ENCODE measurements around the gene FSTL4.
A peak's percentile ranks its signal among the peaks of the same experiment; 100 is the strongest.
"Not testable (repeated sequence)": the region's sequence is repeated elsewhere in the genome, so short reads cannot be mapped to it uniquely, and the experiment has no call there.

Gene FSTL4

DNA sequence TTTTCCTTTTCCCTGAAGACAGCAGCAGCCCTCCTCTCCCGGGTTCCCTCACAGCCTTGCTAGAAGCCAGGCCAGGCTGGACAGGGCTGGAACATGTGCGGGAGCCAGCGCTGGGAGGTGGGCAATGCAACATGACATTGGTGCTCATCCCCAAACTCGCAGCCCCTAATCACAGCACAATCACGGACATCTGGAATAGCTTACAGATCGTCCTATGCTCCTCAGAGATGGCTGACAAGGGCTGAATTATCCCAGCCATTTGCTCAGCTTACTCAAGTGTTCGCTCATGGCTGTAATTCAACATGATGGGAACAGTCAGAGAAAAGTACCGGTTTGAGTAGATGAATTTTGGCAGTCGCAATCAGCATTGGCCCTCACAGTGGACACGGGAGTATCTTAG is 49.8 kb downstream of the FSTL4 start:
- no peaks in the 10 kb centered on the region for H3K9me3 Mint-ChIP-seq
- peaks cover 51 to 78% of the 10 kb centered on the region in 2 donors for H3K27me3 Mint-ChIP-seq
- H3K4me1 Mint-ChIP-seq (ENCODE audit: low read depth in 2 of 2) = peaks cover 0 to 4% of the 10 kb centered on the region in 2 donors
- no peaks in the 10 kb centered on the region for H3K36me3 Mint-ChIP-seq (ENCODE audit: insufficient read depth)
- ATAC-seq (replicated peaks) (no peak), DNase-seq (no peak)
- no peak overlapping the region for H3K4me3 Mint-ChIP-seq
- no peak overlapping the region for H3K27ac Mint-ChIP-seq

DNA sequence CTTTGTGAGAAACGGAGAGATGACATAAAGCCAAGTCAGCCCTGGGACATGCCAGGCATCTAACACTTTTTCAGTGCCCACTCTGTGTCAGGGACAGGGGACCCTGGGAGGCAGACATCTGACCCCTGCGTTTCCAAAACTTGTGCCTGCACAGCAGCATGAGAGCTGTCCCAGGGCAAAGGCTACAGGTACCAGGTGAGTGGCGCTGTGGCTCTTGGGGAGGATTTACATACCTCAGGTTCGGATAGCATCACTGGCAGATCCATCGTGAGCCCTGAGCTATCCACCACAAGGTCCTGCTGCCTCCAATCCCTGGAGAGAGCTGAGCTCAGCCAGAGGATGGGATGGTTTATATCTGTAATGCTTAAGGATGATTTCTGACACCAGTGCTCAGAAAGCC is 52.4 kb downstream of the FSTL4 start:
- no peak for DNase-seq

DNA sequence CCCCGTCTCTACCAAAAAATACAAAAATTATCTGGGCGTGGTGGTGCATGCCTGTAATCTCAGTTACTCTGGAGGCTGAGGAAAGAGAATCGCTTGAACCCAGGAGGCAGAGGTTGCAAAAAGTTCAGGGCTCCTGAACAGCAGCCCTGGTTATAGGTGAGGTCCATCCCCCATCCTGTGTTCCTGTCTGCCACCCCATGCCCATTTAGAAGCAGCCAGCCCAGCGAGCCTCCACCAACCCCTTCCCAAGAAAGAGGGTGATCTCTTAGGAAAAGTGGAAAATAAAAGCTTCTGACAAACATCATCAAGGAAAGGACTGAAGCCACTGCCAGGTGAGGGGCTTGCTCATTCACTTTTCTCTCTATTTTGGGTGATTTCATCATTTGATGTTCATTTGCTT is 55.8 kb downstream of the FSTL4 start:
- H3K27me3 Mint-ChIP-seq = peaks cover 64 to 77% of the 10 kb centered on the region in 2 donors
- H3K4me3 Mint-ChIP-seq = no peak overlapping the region
- no peaks in the 10 kb centered on the region for H3K36me3 Mint-ChIP-seq (ENCODE audit: insufficient read depth)

More for the DNA sequence above, 52.4 kb downstream of the FSTL4 start:
- no peaks in the 10 kb centered on the region for H3K9me3 Mint-ChIP-seq
- no peak for ATAC-seq (replicated peaks)
- no peaks in the 10 kb centered on the region for H3K36me3 Mint-ChIP-seq (ENCODE audit: insufficient read depth)
- no peak overlapping the region for H3K27ac Mint-ChIP-seq
- peaks cover 42 to 76% of the 10 kb centered on the region in 2 donors for H3K27me3 Mint-ChIP-seq
- peaks cover 0 to 2% of the 10 kb centered on the region in 2 donors for H3K4me1 Mint-ChIP-seq (ENCODE audit: low read depth in 2 of 2)
- no peak overlapping the region for H3K4me3 Mint-ChIP-seq

DNA sequence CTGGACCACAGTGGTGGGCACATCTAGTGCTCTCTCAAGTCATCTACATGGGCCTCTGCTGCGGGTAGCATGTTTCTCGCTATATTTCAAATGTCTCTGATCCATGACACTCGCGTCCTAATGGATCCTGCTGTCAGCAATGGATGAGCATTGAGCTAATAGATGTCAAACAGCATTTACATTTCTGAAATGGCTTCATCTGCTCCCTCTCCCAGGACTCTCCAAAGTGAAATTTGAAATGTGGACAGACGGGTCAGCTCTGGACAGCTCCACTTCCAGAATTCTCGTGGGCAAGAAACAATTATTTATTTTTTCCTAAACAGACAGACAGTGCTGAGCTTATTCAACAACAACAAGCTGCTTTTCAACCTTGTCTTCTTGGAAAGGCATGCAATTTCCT is 58.1 kb downstream of the FSTL4 start:
- no peak for ATAC-seq (replicated peaks)

More for the DNA sequence above, 55.8 kb downstream of the FSTL4 start:
- ATAC-seq (replicated peaks) = no peak
- Mint-ChIP-seq H3K9me3 (no peaks in the 10 kb centered on the region), H3K27ac (no peak overlapping the region), H3K4me1 (ENCODE audit: low read depth in 2 of 2) (peaks cover 2 to 4% of the 10 kb centered on the region in 2 donors)
- no peak for DNase-seq

DNA sequence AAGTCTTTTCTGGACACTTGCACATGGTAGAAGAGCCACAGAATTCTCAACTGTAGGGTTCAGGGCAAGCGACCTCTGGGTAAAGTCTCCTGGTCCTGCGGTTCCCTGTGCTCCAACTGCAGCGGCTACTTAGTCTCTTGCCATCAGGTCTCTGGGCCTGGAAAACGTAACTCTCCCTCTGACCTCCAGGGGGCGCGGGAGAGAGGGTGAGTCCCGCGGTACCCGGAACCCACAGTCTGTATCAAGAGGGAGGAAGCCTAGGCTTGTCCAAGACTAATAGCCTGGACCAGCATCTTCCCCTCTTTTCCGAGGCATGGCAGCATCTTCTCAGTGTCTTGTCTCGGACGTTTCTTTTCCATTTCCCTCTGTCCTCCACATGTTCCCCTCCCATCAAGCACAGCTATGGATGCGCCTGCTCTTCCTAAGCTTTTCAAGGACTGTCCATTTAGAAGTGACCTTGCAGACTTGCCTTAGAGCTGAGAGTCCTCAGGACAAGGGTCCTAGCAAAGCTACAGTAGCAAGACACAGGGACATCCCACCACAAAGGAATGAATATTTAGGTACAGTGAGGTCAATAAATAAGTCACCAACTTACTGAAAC is 59.3 kb downstream of the FSTL4 start:
- Mint-ChIP-seq H3K4me1 (ENCODE audit: low read depth in 2 of 2) (peaks cover 2 to 4% of the 10 kb centered on the region in 2 donors), H3K36me3 (ENCODE audit: insufficient read depth) (no peaks in the 10 kb centered on the region), H3K27me3 (peaks cover 58 to 59% of the 10 kb centered on the region in 2 donors), H3K9me3 (no peaks in the 10 kb centered on the region), H3K4me3 (no peak overlapping the region), H3K27ac (no peak overlapping the region)
- ATAC-seq (replicated peaks) = peak; percentile 55
- peak; percentile 26 to 42 (median 34) for DNase-seq

More for the DNA sequence above, 58.1 kb downstream of the FSTL4 start:
- Mint-ChIP-seq H3K9me3 (no peaks in the 10 kb centered on the region), H3K36me3 (ENCODE audit: insufficient read depth) (no peaks in the 10 kb centered on the region), H3K4me1 (ENCODE audit: low read depth in 2 of 2) (peaks cover 2 to 4% of the 10 kb centered on the region in 2 donors), H3K27ac (no peak overlapping the region), H3K4me3 (no peak overlapping the region), H3K27me3 (peaks cover 66 to 70% of the 10 kb centered on the region in 2 donors)
- no peak for DNase-seq

DNA sequence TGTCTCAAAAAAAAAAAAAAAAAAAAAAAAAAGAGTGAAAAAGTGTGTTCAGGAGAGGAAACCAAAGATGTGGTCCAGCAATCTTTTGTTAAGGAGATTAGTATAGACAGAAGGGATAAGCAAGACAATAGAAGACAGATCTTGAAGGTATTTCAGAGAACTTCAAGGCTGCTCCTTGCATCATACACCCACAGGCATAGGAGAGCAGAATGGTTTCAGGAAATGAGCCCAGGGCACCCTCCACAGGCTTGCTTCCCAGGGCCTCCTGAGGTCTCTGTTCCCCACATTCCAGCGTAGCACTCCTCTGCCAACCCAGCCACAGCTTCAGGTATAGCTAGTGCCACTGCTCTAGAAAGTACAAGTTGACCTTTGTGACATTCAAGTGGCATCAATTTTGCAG is 65.8 kb downstream of the FSTL4 start:
- H3K4me1 Mint-ChIP-seq (ENCODE audit: low read depth in 2 of 2) = no peaks in the 10 kb centered on the region
- DNase-seq (no peak), ATAC-seq (replicated peaks) (no peak)
- no peak overlapping the region for H3K4me3 Mint-ChIP-seq
- H3K27ac Mint-ChIP-seq = no peak overlapping the region
- no peaks in the 10 kb centered on the region for H3K36me3 Mint-ChIP-seq (ENCODE audit: insufficient read depth)
- peaks cover 34 to 47% of the 10 kb centered on the region in 2 donors for H3K27me3 Mint-ChIP-seq
- H3K9me3 Mint-ChIP-seq = peaks cover 0 to 3% of the 10 kb centered on the region in 2 donors

DNA sequence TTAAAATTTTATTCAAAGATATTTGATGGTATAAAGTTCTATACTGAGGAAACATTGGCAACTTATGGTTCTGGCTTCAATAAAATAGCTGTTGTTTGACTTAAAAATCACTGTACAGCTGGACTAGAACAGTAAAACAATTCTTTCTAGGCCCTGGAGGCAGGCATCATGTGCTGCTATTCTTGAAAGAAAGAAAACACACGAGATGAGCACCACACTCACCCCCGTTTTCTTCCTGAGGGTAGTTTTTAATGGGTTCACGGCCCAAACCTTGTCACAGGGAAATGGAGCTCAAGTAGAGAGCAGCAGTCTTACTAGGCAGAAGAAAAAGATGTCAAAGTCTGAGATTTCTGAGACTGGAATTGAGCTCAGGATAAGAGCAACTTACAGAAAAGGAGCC is 68.0 kb downstream of the FSTL4 start:
- ATAC-seq (replicated peaks) = no peak
- no peak overlapping the region for H3K27ac Mint-ChIP-seq
- no peaks in the 10 kb centered on the region for H3K4me1 Mint-ChIP-seq (ENCODE audit: low read depth in 2 of 2)
- H3K9me3 Mint-ChIP-seq = peaks cover 0 to 3% of the 10 kb centered on the region in 2 donors
- DNase-seq = no peak
- no peak overlapping the region for H3K4me3 Mint-ChIP-seq
- peaks cover 32 to 39% of the 10 kb centered on the region in 2 donors for H3K27me3 Mint-ChIP-seq
- H3K36me3 Mint-ChIP-seq (ENCODE audit: insufficient read depth) = no peaks in the 10 kb centered on the region

DNA sequence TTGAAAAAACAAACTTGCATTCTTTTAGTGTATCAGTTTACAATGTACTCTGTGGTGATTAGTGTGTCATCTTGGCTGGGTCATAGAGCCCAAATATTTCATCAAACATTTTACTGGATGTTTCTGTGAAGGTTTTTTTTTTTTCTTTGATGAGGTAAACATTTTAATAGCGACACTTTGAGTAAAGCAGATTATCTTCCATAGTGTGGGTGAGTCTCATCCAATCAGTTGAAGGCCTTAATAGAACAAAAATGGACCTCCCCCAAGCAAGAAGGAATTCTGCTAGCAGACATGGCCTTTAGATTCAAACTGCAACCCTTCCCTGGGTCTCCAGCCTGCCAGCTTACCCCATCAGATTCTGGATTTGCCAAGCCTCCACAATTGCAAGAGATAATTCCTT is 72.5 kb downstream of the FSTL4 start:
- Mint-ChIP-seq H3K27ac (no peak overlapping the region), H3K27me3 (peaks cover 33 to 42% of the 10 kb centered on the region in 2 donors)
- ATAC-seq (replicated peaks) = no peak

DNA sequence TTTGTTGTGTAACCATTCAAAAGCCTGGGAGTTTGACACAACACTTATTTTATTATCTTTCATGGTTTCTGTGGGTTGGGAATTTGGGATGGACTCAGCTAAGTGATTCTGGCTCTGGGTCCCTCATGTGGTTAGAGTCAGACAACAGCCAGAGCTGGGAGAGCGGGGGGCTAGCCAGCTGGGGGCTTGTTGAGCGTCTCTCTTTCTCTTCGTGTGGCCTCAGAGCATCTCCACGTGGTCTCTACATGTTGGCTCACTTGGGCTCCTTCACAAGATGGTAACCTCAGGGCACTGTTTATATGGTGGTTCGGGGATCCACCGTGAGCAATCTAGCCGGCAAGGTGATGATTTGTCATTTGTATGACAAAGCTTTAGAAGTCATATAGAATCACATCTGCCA is 73.6 kb downstream of the FSTL4 start:
- no peaks in the 10 kb centered on the region for H3K36me3 Mint-ChIP-seq (ENCODE audit: insufficient read depth)
- H3K27ac Mint-ChIP-seq = no peak overlapping the region
- no peaks in the 10 kb centered on the region for H3K4me1 Mint-ChIP-seq (ENCODE audit: low read depth in 2 of 2)
- H3K9me3 Mint-ChIP-seq = no peaks in the 10 kb centered on the region
- no peak for DNase-seq
- ATAC-seq (replicated peaks) = no peak
- H3K4me3 Mint-ChIP-seq = no peak overlapping the region
- peaks cover 30 to 47% of the 10 kb centered on the region in 2 donors for H3K27me3 Mint-ChIP-seq

More for the DNA sequence above, 72.5 kb downstream of the FSTL4 start:
- Mint-ChIP-seq H3K4me1 (ENCODE audit: low read depth in 2 of 2) (no peaks in the 10 kb centered on the region), H3K4me3 (no peak overlapping the region), H3K36me3 (ENCODE audit: insufficient read depth) (no peaks in the 10 kb centered on the region), H3K9me3 (no peaks in the 10 kb centered on the region)
- no peak for DNase-seq

DNA sequence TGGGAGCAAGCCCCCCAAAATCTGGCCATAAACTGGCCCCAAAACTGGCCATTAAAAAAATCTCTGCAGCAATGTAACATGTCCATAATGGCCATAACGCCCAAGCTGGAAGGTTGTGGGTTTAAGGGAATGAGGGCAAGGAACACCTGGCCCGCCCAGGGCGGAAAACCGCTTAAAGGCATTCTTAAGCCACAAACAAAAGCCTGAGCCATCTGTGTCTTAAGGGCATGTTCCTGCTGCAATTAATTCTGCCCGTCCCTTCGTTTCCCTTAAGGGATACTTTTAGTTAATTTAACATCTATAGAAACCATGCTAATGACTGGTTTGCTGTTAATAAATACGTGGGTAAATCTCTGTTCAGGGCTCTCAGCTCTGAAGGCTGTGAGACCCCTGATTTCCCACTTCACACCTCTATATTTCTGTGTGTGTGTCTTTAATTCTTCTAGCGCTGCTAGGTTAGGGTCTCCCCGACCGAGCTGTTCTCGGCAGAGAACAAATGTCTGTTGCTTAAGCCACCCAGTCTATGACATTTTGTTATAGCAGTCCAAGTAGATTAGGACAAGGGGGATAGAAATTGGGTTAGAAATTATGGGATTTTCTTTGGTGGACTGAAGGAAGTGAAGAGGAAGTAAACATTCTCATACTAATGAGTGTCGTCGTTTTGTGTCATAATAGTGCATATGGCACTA is 77.0 kb downstream of the FSTL4 start:
- peaks cover 22 to 34% of the 10 kb centered on the region in 2 donors for H3K27me3 Mint-ChIP-seq
- not testable (repeated sequence) for H3K9me3 Mint-ChIP-seq; H3K36me3 Mint-ChIP-seq (ENCODE audit: insufficient read depth); H3K27ac Mint-ChIP-seq; ATAC-seq (replicated peaks); H3K4me1 Mint-ChIP-seq (ENCODE audit: low read depth in 2 of 2); H3K4me3 Mint-ChIP-seq; DNase-seq

DNA sequence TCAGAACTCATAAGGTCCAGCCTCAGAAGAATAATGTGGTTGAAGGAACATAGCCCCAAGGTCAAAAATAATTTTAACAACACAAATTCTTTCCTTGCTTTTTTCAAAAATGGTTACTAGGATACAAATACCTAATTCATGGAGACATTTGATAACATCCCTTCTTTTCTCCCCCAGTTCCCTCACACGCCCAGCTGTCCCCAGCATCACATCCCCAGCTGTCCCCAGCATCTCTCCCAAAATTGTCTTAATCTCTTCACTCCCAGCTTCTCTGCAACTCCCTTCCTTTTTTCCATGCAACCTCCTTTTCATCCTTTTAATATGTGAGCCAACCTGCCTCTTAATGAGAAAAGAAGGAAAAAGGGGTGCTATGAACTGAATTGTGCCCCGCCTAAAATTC is 77.8 kb downstream of the FSTL4 start:
- no peaks in the 10 kb centered on the region for H3K9me3 Mint-ChIP-seq
- ATAC-seq (replicated peaks) = no peak
- no peak overlapping the region for H3K4me3 Mint-ChIP-seq
- no peak for DNase-seq
- no peaks in the 10 kb centered on the region for H3K36me3 Mint-ChIP-seq (ENCODE audit: insufficient read depth)
- H3K27me3 Mint-ChIP-seq = peaks cover 22 to 34% of the 10 kb centered on the region in 2 donors
- no peaks in the 10 kb centered on the region for H3K4me1 Mint-ChIP-seq (ENCODE audit: low read depth in 2 of 2)
- no peak overlapping the region for H3K27ac Mint-ChIP-seq

DNA sequence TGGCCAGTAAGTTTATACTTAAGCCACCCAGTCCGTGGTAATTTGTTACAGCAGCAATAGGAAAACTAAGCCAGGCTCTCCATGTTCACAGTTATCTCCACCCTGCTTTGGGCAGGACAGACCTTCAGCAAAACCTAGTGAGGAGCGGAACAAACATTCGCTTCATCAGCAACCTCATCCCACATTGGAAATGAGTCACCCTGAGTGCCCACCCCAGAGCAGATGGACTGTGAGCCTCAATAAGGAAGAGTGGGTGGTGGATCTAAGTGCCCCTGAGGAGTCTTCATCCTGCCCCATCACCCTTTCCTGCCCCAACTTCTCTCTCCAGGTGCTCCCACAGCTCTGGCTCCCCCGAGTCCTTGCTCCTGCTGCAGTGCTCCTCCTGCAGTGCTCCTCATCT is 78.8 kb downstream of the FSTL4 start:
- Mint-ChIP-seq H3K36me3 (ENCODE audit: insufficient read depth) (no peaks in the 10 kb centered on the region), H3K4me1 (ENCODE audit: low read depth in 2 of 2) (no peaks in the 10 kb centered on the region), H3K27me3 (peaks cover 15 to 27% of the 10 kb centered on the region in 2 donors), H3K27ac (no peak overlapping the region), H3K9me3 (no peaks in the 10 kb centered on the region), H3K4me3 (no peak overlapping the region)
- ATAC-seq (replicated peaks) (no peak), DNase-seq (no peak)

DNA sequence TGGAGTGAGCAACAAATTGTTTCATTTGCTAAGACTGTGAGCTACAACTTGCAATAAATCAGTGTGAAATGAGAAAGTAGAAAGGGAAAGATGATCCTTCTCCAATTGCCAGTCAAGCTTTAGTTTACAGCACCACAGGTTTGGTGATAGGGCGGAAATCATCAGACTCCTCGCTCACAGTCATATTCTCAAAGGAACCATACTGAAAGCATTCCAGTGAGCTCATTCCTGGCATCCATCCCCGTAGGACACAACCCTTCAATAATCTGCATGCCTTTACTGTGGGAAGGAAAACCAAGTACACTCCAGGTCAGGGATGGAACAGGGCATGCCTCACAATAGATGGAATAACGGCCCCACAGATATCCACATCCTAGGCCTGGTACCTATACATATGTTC is 80.7 kb downstream of the FSTL4 start:
- Mint-ChIP-seq H3K9me3 (no peaks in the 10 kb centered on the region), H3K4me3 (no peak overlapping the region), H3K27ac (no peak overlapping the region), H3K36me3 (ENCODE audit: insufficient read depth) (no peaks in the 10 kb centered on the region), H3K4me1 (ENCODE audit: low read depth in 2 of 2) (no peaks in the 10 kb centered on the region), H3K27me3 (peaks cover 12 to 19% of the 10 kb centered on the region in 2 donors)
- ATAC-seq (replicated peaks) = no peak
- DNase-seq = no peak

DNA sequence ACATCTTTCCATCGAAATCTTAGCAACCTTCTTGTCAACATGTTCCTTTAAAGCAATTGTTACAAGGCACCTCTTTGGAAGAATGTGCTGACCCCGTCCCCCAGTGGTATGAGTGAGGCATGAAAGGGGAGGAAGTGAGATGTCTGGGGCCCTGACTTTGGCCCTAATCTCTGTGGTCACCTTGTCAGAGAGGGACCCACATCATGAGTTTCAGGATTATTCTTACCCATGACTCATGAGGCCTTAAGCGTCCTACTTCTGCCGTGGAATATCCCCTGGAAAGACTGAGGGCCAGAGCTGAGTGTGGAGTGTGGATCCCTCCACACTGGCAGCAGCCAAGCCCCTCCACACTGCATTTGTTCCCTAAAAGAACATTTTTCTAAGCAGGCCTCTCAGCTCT is 81.2 kb downstream of the FSTL4 start:
- Mint-ChIP-seq H3K4me3 (no peak overlapping the region), H3K36me3 (ENCODE audit: insufficient read depth) (no peaks in the 10 kb centered on the region), H3K9me3 (no peaks in the 10 kb centered on the region), H3K27me3 (peaks cover 16 to 24% of the 10 kb centered on the region in 2 donors), H3K27ac (no peak overlapping the region), H3K4me1 (ENCODE audit: low read depth in 2 of 2) (no peaks in the 10 kb centered on the region)
- ATAC-seq (replicated peaks) (no peak), DNase-seq (no peak)
